ENCODE results near the gene TM9SF1. TPM values are rescaled to one million over a fixed set of nuclear protein-coding genes. Genes with fewer than 3 reads are reported as not detected.
A peak's percentile ranks its signal among the peaks of the same experiment; 100 is the strongest.
"Not testable (repeated sequence)": the region's sequence is repeated elsewhere in the genome, so short reads cannot be mapped to it uniquely, and the experiment has no call there.

The TM9SF1 gene
- total and polyA plus RNA-seq, 5 experiments from 2014 or later, result 19.4 to 29.8 (median 23.1) TPM

GRCh38 chr14:24222987-24223386, 27.7 kb upstream of the TM9SF1 start:
- H3K36me3 Mint-ChIP-seq, result peaks cover 0 to 26% (median 4%) of the 10 kb centered on the region in 3 donors
- ATAC-seq, H3K27ac Mint-ChIP-seq, DNase-seq, H3K9me3 Mint-ChIP-seq, H3K27me3 Mint-ChIP-seq, H3K4me3 Mint-ChIP-seq: not testable (repeated sequence)
- POLR2A ChIA-PET, result interaction anchor here (0.6 to 1.0 kb wide), 3 partner anchors 15 to 82 kb away, joined by 3 to 4 read pairs (median 3); partner anchors contain the start of gene EMC9
- H3K4me1 Mint-ChIP-seq, result peaks cover 7 to 32% (median 24%) of the 10 kb centered on the region in 4 donors

DNA sequence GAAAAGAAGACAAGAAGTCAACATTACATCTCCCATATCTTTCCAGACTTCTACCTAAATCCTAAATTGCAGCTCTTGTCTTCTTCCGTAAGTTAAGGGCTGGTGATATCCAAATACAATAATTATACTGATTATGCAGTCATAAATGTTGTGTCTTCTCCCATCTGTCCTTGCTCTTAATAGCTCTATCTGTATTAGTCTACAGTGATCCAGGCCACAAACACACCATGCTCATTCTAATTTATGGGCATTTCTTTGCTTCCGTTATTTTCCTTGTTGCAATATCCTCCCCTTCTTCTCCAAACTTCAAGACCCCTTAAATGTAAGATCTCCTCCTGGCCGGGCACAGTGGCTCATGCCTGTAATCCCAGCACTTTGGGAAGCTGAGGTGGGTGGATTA, 24.3 kb upstream of the TM9SF1 start:
- peaks cover 0 to 12% (median 0%) of the 10 kb centered on the region in 3 donors for H3K36me3 Mint-ChIP-seq
- H3K27me3 Mint-ChIP-seq, result no peaks in the 10 kb centered on the region
- no peak overlapping the region for H3K4me3 Mint-ChIP-seq
- peak overlapping the region in 2 of 10 donors; percentile 4 to 22 for H3K27ac Mint-ChIP-seq
- ATAC-seq (no peak), DNase-seq (no peak)
- H3K4me1 Mint-ChIP-seq, result peaks cover 13 to 28% (median 23%) of the 10 kb centered on the region in 4 donors
- POLR2A ChIA-PET, result interaction anchor here (1.3 to 1.7 kb wide), 4 partner anchors 11 to 51 kb away, joined by 5 to 10 read pairs (median 6); partner anchors contain the start of genes IPO4, RABGGTA and TM9SF1
- no peaks in the 10 kb centered on the region for H3K9me3 Mint-ChIP-seq

GRCh38 chr14:24219080-24219479, 23.8 kb upstream of the TM9SF1 start:
- no peak overlapping the region for H3K4me3 Mint-ChIP-seq
- POLR2A ChIA-PET, result interaction anchor here (1.4 to 1.7 kb wide), 3 partner anchors 12 to 30 kb away, joined by 5 to 10 read pairs (median 7); partner anchors contain the start of genes IPO4 and TM9SF1
- peaks cover 0 to 15% (median 0%) of the 10 kb centered on the region in 3 donors for H3K36me3 Mint-ChIP-seq
- H3K4me1 Mint-ChIP-seq, result peaks cover 16 to 30% (median 25%) of the 10 kb centered on the region in 4 donors
- no peak for ATAC-seq
- no peak for DNase-seq
- H3K9me3 Mint-ChIP-seq, result no peaks in the 10 kb centered on the region
- no peaks in the 10 kb centered on the region for H3K27me3 Mint-ChIP-seq
- peak overlapping the region in 1 of 10 donors; percentile 4 for H3K27ac Mint-ChIP-seq

DNA sequence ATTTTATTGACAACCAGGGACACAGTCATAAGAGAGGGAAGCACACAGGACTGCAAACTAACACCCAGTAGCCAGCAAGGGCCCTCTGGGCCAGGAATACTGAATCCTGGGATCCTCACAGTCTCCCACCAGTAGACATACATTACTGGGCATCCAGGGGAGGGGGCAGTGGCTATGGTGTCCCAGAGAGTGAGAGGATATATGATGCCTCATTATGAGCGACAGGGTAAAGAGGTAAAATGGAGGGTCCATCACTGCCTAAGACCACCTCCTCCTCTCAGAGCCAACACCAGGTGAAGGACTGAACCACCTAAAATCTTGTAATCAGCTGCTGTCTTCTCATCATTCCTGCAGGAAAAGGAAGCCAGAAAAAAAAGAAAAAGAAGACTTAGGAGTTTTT, 21.6 kb upstream of the TM9SF1 start:
- POLR2A ChIA-PET, result interaction anchor here (2.4 to 5.1 kb wide), 4 partner anchors 25 to 103 kb away, joined by 14 to 73 read pairs (median 33); partner anchors contain the start of genes DCAF11, IPO4, IRF9 and NRL

DNA sequence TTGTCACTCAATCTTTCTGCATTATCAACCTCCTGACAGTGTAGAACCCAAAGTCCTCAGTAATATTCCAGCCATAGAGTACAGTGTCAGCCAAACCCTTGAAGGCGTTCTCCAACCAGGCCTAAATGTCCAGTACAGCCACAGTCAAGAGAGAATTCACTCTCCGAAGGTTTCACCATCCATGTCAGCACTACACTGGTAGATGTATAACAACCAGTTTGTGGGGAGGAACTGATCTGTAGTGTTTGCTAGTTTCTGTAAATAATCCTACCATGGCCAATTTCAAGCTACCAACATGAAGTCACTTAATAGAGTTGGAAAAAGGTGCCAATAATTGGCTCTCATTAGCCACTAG, 21.1 kb upstream of the TM9SF1 start:
- no peak for ATAC-seq
- H3K4me3 Mint-ChIP-seq, result peak overlapping the region; percentile 89 to 94 (median 92)
- peaks cover 0 to 2% (median 0%) of the 10 kb centered on the region in 5 donors for H3K27me3 Mint-ChIP-seq
- POLR2A ChIA-PET, result interaction anchor here (0.7 to 7.1 kb wide), 21 partner anchors 10 to 1450 kb away, joined by 3 to 124 read pairs (median 4); partner anchors contain the start of genes DCAF11, DHRS1, GMPR2 and IPO4
- no peaks in the 10 kb centered on the region for H3K9me3 Mint-ChIP-seq
- H3K36me3 Mint-ChIP-seq, result peaks cover 0 to 23% (median 4%) of the 10 kb centered on the region in 3 donors
- H3K4me1 Mint-ChIP-seq, result peaks cover 27 to 50% (median 48%) of the 10 kb centered on the region in 4 donors
- peak overlapping the region; percentile 93 to 100 (median 99) for H3K27ac Mint-ChIP-seq
- DNase-seq, result no peak

More for the DNA sequence above, 21.6 kb upstream of the TM9SF1 start:
- Mint-ChIP-seq H3K36me3 (peaks cover 0 to 18% (median 0%) of the 10 kb centered on the region in 3 donors), H3K27ac (peak overlapping the region in 5 of 10 donors; percentile 28 to 99 (median 71)), H3K4me1 (peaks cover 23 to 45% (median 43%) of the 10 kb centered on the region in 4 donors)
- H3K9me3 Mint-ChIP-seq, H3K27me3 Mint-ChIP-seq, H3K4me3 Mint-ChIP-seq, ATAC-seq, DNase-seq: not testable (repeated sequence)

DNA sequence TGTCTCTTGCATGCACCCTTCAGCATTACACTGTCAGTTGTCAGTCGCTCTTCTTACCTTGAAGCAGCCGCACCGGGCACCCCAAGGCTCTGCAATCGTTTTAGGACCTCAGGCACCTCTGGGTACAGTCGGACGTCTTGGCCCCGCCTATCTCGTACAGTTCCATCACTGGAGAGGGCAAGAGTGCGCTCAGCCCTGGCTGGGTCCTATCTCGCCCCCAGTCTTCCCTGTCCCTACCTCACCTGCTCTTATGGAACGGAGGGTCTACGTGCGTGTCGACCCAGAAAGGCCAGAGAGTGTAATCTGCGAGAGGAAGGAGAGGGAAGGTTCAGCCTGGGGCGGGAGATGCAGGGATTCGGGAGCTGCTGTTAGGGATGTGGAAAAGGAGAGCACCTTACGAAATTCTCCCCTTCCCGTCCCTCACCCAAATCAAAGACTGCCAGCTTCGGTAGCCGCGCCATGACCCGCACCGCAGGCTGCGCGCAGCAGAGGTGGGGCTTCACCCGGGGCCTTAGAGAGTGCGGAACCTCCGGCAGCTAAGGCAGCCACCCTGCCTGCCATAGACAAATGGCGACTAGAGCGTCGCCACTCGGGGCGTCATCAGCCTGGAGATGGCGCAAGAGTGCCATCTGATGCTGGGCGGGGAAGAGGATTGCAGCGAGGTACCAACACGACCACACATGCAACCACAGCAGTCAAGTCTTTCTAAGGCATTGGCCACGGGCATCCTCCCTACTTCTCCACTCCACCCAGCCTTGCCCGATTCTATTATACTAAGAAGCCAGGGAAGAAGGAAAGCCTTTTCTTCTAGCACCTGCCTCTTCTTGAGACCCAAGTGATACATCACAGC, 20.5 kb upstream of the TM9SF1 start, which contains the start of gene MDP1:
MDP1 (minus strand) TSS at position 572 of the 850 bp plus-strand sequence; CDS start at position 461, 111 bp downstream.
- POLR2A ChIA-PET, result interaction anchor here (0.7 to 7.1 kb wide), 23 partner anchors 10 to 1450 kb away, joined by 3 to 124 read pairs (median 4); partner anchors contain the start of genes DCAF11, DHRS1, GMPR2 and IPO4
- Mint-ChIP-seq H3K27me3 (peaks cover 0 to 2% (median 0%) of the 10 kb centered on the region in 5 donors), H3K36me3 (peaks cover 0 to 27% (median 5%) of the 10 kb centered on the region in 3 donors), H3K4me3 (peak within 1 kb of the TSS; percentile 89 to 94 (median 92)), H3K9me3 (no peaks in the 10 kb centered on the region), H3K4me1 (peaks cover 27 to 55% (median 54%) of the 10 kb centered on the region in 4 donors), H3K27ac (peak within 1 kb of the TSS; percentile 93 to 100 (median 99))
- ATAC-seq (peak; percentile 75), DNase-seq (peak; percentile 71 to 93 (median 86))

GRCh38 chr14:24213866-24214662, 18.8 kb upstream of the TM9SF1 start:
- Mint-ChIP-seq H3K36me3 (peaks cover 0 to 44% (median 10%) of the 10 kb centered on the region in 3 donors), H3K4me3 (peak overlapping the region; percentile 49 to 98 (median 95))

DNA sequence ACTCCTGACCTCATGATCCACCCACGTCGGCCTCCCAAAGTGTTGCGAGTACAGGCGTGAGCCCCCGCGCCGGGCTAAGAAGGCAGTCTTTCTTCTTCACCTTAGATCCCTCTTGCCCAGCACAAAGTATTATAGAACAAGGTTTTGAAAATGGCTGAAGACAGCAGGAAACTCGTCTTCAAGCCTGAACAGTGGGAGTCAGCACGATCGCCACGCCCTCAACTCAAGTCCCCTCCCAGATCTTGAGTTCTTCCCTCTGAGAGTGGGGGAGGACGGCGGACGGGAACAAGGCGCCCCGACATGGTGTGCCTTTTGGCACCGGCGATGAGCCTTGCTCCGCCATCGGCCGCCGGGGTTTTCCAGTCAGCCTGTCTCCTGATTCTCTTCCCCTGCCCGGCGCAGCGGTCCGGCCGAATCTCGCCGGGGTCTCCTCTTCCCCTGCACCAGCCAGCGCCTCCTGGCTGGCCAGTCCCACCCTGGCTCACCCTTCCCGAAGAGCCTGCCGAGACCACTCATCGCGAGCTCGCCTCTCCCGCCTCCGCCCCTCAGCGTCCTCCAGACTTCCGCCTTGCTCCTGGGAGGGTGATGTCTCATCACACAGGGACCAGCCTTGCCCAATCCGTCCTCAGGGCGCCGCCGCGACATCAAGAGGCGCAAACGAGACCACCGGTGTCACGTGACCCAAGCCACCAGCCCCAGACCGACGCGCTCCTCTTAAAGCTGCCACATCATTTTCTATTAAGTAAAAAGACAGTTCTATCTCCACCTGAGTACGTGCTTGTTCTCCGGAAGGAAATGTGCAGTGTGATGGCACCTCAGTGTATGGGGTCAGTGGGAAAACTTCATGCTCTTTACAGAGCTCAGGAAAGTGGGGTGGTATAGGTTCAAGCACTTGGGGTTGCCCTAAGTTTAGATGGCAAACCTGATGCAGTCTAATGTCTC, 18.0 kb upstream of the TM9SF1 start, which contains the start of gene CHMP4A:
CHMP4A (minus strand) TSS at position 565 of the 942 bp plus-strand sequence; CDS start at position 516, 49 bp downstream.
- Mint-ChIP-seq H3K27ac (peak within 1 kb of the TSS; percentile 96 to 100 (median 99)), H3K4me3 (peak within 1 kb of the TSS; percentile 89 to 98 (median 95)), H3K4me1 (peaks cover 28 to 71% (median 63%) of the 10 kb centered on the region in 4 donors), H3K27me3 (peaks cover 0 to 2% (median 0%) of the 10 kb centered on the region in 5 donors), H3K36me3 (peaks cover 0 to 51% (median 10%) of the 10 kb centered on the region in 3 donors), H3K9me3 (no peaks in the 10 kb centered on the region)
- POLR2A ChIA-PET, result interaction anchor here (0.6 to 7.1 kb wide), 29 partner anchors 9 to 229 kb away, joined by 3 to 124 read pairs (median 7); partner anchors contain the start of genes CBLN3, DCAF11, DHRS1 and GMPR2
- DNase-seq (peak; percentile 89 to 98 (median 96)), ATAC-seq (peak; percentile 77)

More at GRCh38 chr14:24213866-24214662, 18.8 kb upstream of the TM9SF1 start:
- Mint-ChIP-seq H3K27me3 (peaks cover 0 to 2% (median 0%) of the 10 kb centered on the region in 5 donors), H3K9me3 (no peaks in the 10 kb centered on the region), H3K4me1 (peaks cover 28 to 67% (median 62%) of the 10 kb centered on the region in 4 donors), H3K27ac (peak overlapping the region; percentile 96 to 100 (median 99))
- ATAC-seq (no peak), DNase-seq (no peak)
- POLR2A ChIA-PET, result interaction anchor here (0.6 to 7.1 kb wide), 25 partner anchors 13 to 227 kb away, joined by 3 to 124 read pairs (median 8); partner anchors contain the start of genes CBLN3, DCAF11, DHRS1 and GMPR2

- Mint-ChIP-seq H3K27me3 (peaks cover 0 to 2% (median 0%) of the 10 kb centered on the region in 5 donors), H3K27ac (peak overlapping the region; percentile 96 to 100 (median 99)), H3K4me1 (peaks cover 34 to 83% (median 74%) of the 10 kb centered on the region in 4 donors), H3K4me3 (peak overlapping the region in 9 of 10 donors; percentile 11 to 97 (median 95)), H3K9me3 (no peaks in the 10 kb centered on the region), H3K36me3 (peaks cover 7 to 56% (median 21%) of the 10 kb centered on the region in 3 donors)
- DNase-seq, result no peak
- no peak for ATAC-seq
- POLR2A ChIA-PET, result interaction anchor here (1.2 to 7.1 kb wide), 7 partner anchors 12 to 97 kb away, joined by 3 to 124 read pairs (median 7); partner anchors contain the start of genes CIDEB, GMPR2, IPO4 and IRF9
Observed at GRCh38 chr14:24211311-24211710, 16.1 kb upstream of the TM9SF1 start.

DNA sequence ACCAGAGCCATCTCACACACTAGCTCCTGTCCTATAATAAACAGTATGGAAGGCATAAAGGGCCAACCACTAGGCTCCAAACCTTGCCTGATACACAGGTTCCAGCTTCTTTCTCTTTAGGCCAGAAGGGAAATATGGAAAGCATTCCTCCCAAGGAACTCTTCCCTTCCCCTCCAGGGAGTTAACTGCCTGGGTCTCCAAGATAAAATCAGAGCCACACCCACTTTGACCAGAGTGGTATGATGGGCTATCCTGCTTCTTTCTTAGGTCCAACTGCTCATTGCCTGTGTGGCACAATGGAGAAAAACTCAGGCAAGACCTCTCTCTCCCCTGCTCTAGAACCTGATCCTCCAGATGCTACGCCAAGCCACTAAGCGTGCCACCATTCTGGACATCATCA, 12.4 kb upstream of the TM9SF1 start:
- Mint-ChIP-seq H3K27me3 (no peaks in the 10 kb centered on the region), H3K4me1 (peaks cover 32 to 71% (median 64%) of the 10 kb centered on the region in 4 donors), H3K4me3 (no peak overlapping the region), H3K9me3 (peaks cover 0 to 6% (median 0%) of the 10 kb centered on the region in 9 donors), H3K36me3 (peaks cover 13 to 80% (median 28%) of the 10 kb centered on the region in 3 donors), H3K27ac (peak overlapping the region in 5 of 10 donors; percentile 22 to 91 (median 79))
- DNase-seq (no peak), ATAC-seq (no peak)
- POLR2A ChIA-PET, result interaction anchor here (2.4 kb wide), 1 partner anchor 19 kb away, joined by 7 read pairs; the partner anchor contains the start of gene IPO4

Measured in naive thymus-derived CD8-positive, alpha-beta T cell (primary cell).